Amygdala (tissue), 56 donors: ENCODE results near the gene SLC9A6.

Experiments
- DNase-seq, 56 donors: peaks; one replicate each; lab custom pipeline; 2025; lab: John Stamatoyannopoulos, UW

The SLC9A6 gene

GRCh38 chrX:136028383-136028984, 43.2 kb downstream of the SLC9A6 start:
- DNase-seq, result peak in 1 of 56 donors; percentile 7

- DNase-seq, result no peak
Measured at GRCh38 chrX:136029766-136030165, 44.5 kb downstream of the SLC9A6 start.

GRCh38 chrX:136030303-136031191, 45.3 kb downstream of the SLC9A6 start:
- DNase-seq, result peak in 4 of 56 donors; percentile 0 to 23 (median 13)

GRCh38 chrX:136031626-136032025, 46.4 kb downstream of the SLC9A6 start:
- no peak for DNase-seq

GRCh38 chrX:136032370-136032769, 47.1 kb downstream of the SLC9A6 start:
- no peak for DNase-seq

GRCh38 chrX:136034668-136035067, 49.4 kb downstream of the SLC9A6 start:
- no peak for DNase-seq

GRCh38 chrX:136035663-136036062, 50.4 kb downstream of the SLC9A6 start:
- no peak for DNase-seq

- DNase-seq, result no peak
Measured at GRCh38 chrX:136039485-136039884, 54.2 kb downstream of the SLC9A6 start.

- DNase-seq, result no peak
Measured at GRCh38 chrX:136039968-136040367, 54.7 kb downstream of the SLC9A6 start.

- no peak for DNase-seq
Measured at GRCh38 chrX:136041254-136041812, 56.1 kb downstream of the SLC9A6 start.

- DNase-seq, result no peak
Measured at GRCh38 chrX:136045008-136045407, 59.8 kb downstream of the SLC9A6 start.

- no peak for DNase-seq
Measured at GRCh38 chrX:136046295-136047015, 61.2 kb downstream of the SLC9A6 start.

- no peak for DNase-seq
Measured at GRCh38 chrX:136047016-136047642, 61.9 kb downstream of the SLC9A6 start.

GRCh38 chrX:136047969-136048368, 62.7 kb downstream of the SLC9A6 start:
- DNase-seq, result no peak

- no peak for DNase-seq
Measured at GRCh38 chrX:136048446-136048845, 63.2 kb downstream of the SLC9A6 start.

- no peak for DNase-seq
Measured at GRCh38 chrX:136049608-136050007, 64.4 kb downstream of the SLC9A6 start.

GRCh38 chrX:136050875-136051274, 65.6 kb downstream of the SLC9A6 start:
- DNase-seq, result peak in 1 of 56 donors; percentile 5

- no peak for DNase-seq
Measured at GRCh38 chrX:136051611-136052010, 66.4 kb downstream of the SLC9A6 start.

GRCh38 chrX:136055651-136056221, 70.5 kb downstream of the SLC9A6 start:
- DNase-seq, result peak in 2 of 56 donors; percentile 0 to 1

GRCh38 chrX:136057567-136057966, 72.3 kb downstream of the SLC9A6 start:
- DNase-seq, result no peak
